ENCODE measurements around the gene SCRN3.
A peak's percentile ranks its signal among the peaks of the same experiment; 100 is the strongest.
"Not testable (repeated sequence)": the region's sequence is repeated elsewhere in the genome, so short reads cannot be mapped to it uniquely, and the experiment has no call there.

SCRN3 gene

GRCh38 chr2:174376967-174377366 lies 18.6 kb upstream of the SCRN3 start:
- Histone ChIP-seq H3K36me3 (ENCODE audit: control insufficient read depth in 1 of 2, insufficient read depth in 2 of 2, low read length in 2 of 2) (peaks cover 53 to 70% of the 10 kb centered on the region in 2 donors), H3K4me1 (ENCODE audit: control insufficient read depth in 1 of 2, insufficient read depth in 2 of 2, low read length in 2 of 2) (no peaks in the 10 kb centered on the region), H3K27ac (ENCODE audit: low read length) (no peak overlapping the region), H3K27me3 (ENCODE audit: low read depth, low read length) (no peaks in the 10 kb centered on the region), H3K4me3 (ENCODE audit: low read depth in 1 of 2, low read length in 2 of 2) (no peak overlapping the region), H3K9me3 (ENCODE audit: control insufficient read depth in 1 of 2, low read length in 2 of 2) (no peaks in the 10 kb centered on the region)

- Histone ChIP-seq H3K9me3 (ENCODE audit: control insufficient read depth in 1 of 2, low read length in 2 of 2) (no peaks in the 10 kb centered on the region), H3K36me3 (ENCODE audit: control insufficient read depth in 1 of 2, insufficient read depth in 2 of 2, low read length in 2 of 2) (peaks cover 41 to 47% of the 10 kb centered on the region in 2 donors), H3K4me3 (ENCODE audit: low read depth in 1 of 2, low read length in 2 of 2) (no peak overlapping the region), H3K27me3 (ENCODE audit: low read depth, low read length) (no peaks in the 10 kb centered on the region), H3K4me1 (ENCODE audit: control insufficient read depth in 1 of 2, insufficient read depth in 2 of 2, low read length in 2 of 2) (peaks cover 0 to 3% of the 10 kb centered on the region in 2 donors), H3K27ac (ENCODE audit: low read length) (no peak overlapping the region)
Measured at GRCh38 chr2:174383796-174384195, 11.7 kb upstream of the SCRN3 start.

GRCh38 chr2:174385201-174385600 lies 10.3 kb upstream of the SCRN3 start:
- Histone ChIP-seq H3K4me3 (ENCODE audit: low read depth in 1 of 2, low read length in 2 of 2) (no peak overlapping the region), H3K27ac (ENCODE audit: low read length) (no peak overlapping the region), H3K9me3 (ENCODE audit: control insufficient read depth in 1 of 2, low read length in 2 of 2) (no peaks in the 10 kb centered on the region), H3K36me3 (ENCODE audit: control insufficient read depth in 1 of 2, insufficient read depth in 2 of 2, low read length in 2 of 2) (peaks cover 32 to 42% of the 10 kb centered on the region in 2 donors), H3K27me3 (ENCODE audit: low read depth, low read length) (no peaks in the 10 kb centered on the region), H3K4me1 (ENCODE audit: control insufficient read depth in 1 of 2, insufficient read depth in 2 of 2, low read length in 2 of 2) (peaks cover 0 to 3% of the 10 kb centered on the region in 2 donors)

- not testable (repeated sequence) for H3K9me3 ChIP-seq (ENCODE audit: control insufficient read depth in 1 of 2, low read length in 2 of 2); H3K27ac ChIP-seq (ENCODE audit: low read length); H3K27me3 ChIP-seq (ENCODE audit: low read depth, low read length); H3K4me3 ChIP-seq (ENCODE audit: low read depth in 1 of 2, low read length in 2 of 2)
- H3K36me3 ChIP-seq (ENCODE audit: control insufficient read depth in 1 of 2, insufficient read depth in 2 of 2, low read length in 2 of 2) = peaks cover 15 to 36% of the 10 kb centered on the region in 2 donors
- H3K4me1 ChIP-seq (ENCODE audit: control insufficient read depth in 1 of 2, insufficient read depth in 2 of 2, low read length in 2 of 2) = peaks cover 0 to 10% of the 10 kb centered on the region in 2 donors
Measured at GRCh38 chr2:174388706-174389105, 6.8 kb upstream of the SCRN3 start.

- peaks cover 15 to 33% of the 10 kb centered on the region in 2 donors for H3K36me3 ChIP-seq (ENCODE audit: control insufficient read depth in 1 of 2, insufficient read depth in 2 of 2, low read length in 2 of 2)
- H3K27me3 ChIP-seq (ENCODE audit: low read depth, low read length) = no peaks in the 10 kb centered on the region
- no peaks in the 10 kb centered on the region for H3K9me3 ChIP-seq (ENCODE audit: control insufficient read depth in 1 of 2, low read length in 2 of 2)
- no peak overlapping the region for H3K27ac ChIP-seq (ENCODE audit: low read length)
- no peak overlapping the region for H3K4me3 ChIP-seq (ENCODE audit: low read depth in 1 of 2, low read length in 2 of 2)
- peaks cover 5 to 18% of the 10 kb centered on the region in 2 donors for H3K4me1 ChIP-seq (ENCODE audit: control insufficient read depth in 1 of 2, insufficient read depth in 2 of 2, low read length in 2 of 2)
Measured at GRCh38 chr2:174389542-174389941, 6.0 kb upstream of the SCRN3 start.

GRCh38 chr2:174390303-174390702 lies 5.2 kb upstream of the SCRN3 start:
- Histone ChIP-seq H3K4me1 (ENCODE audit: control insufficient read depth in 1 of 2, insufficient read depth in 2 of 2, low read length in 2 of 2) (peaks cover 6 to 22% of the 10 kb centered on the region in 2 donors), H3K36me3 (ENCODE audit: control insufficient read depth in 1 of 2, insufficient read depth in 2 of 2, low read length in 2 of 2) (peaks cover 15 to 31% of the 10 kb centered on the region in 2 donors)
- H3K4me3 ChIP-seq (ENCODE audit: low read depth in 1 of 2, low read length in 2 of 2); H3K27ac ChIP-seq (ENCODE audit: low read length); H3K9me3 ChIP-seq (ENCODE audit: control insufficient read depth in 1 of 2, low read length in 2 of 2); H3K27me3 ChIP-seq (ENCODE audit: low read depth, low read length): not testable (repeated sequence)

- H3K9me3 ChIP-seq (ENCODE audit: control insufficient read depth in 1 of 2, low read length in 2 of 2) = no peaks in the 10 kb centered on the region
- no peak overlapping the region for H3K4me3 ChIP-seq (ENCODE audit: low read depth in 1 of 2, low read length in 2 of 2)
- H3K4me1 ChIP-seq (ENCODE audit: control insufficient read depth in 1 of 2, insufficient read depth in 2 of 2, low read length in 2 of 2) = peaks cover 6 to 30% of the 10 kb centered on the region in 2 donors
- no peak overlapping the region for H3K27ac ChIP-seq (ENCODE audit: low read length)
- H3K36me3 ChIP-seq (ENCODE audit: control insufficient read depth in 1 of 2, insufficient read depth in 2 of 2, low read length in 2 of 2) = peaks cover 3 to 10% of the 10 kb centered on the region in 2 donors
- no peaks in the 10 kb centered on the region for H3K27me3 ChIP-seq (ENCODE audit: low read depth, low read length)
Measured at GRCh38 chr2:174392706-174393105, 2.8 kb upstream of the SCRN3 start.

GRCh38 chr2:174395969-174396630 lies 570 bp downstream of the SCRN3 start:
- Histone ChIP-seq H3K27me3 (ENCODE audit: low read depth, low read length) (no peaks in the 10 kb centered on the region), H3K4me3 (ENCODE audit: low read depth in 1 of 2, low read length in 2 of 2) (peak overlapping the region; percentile 93 to 97), H3K4me1 (ENCODE audit: control insufficient read depth in 1 of 2, insufficient read depth in 2 of 2, low read length in 2 of 2) (peaks cover 6 to 30% of the 10 kb centered on the region in 2 donors), H3K36me3 (ENCODE audit: control insufficient read depth in 1 of 2, insufficient read depth in 2 of 2, low read length in 2 of 2) (peaks cover 3% of the 10 kb centered on the region in 2 donors), H3K9me3 (ENCODE audit: control insufficient read depth in 1 of 2, low read length in 2 of 2) (no peaks in the 10 kb centered on the region), H3K27ac (ENCODE audit: low read length) (peak overlapping the region; percentile 97)

- Histone ChIP-seq H3K4me1 (ENCODE audit: control insufficient read depth in 1 of 2, insufficient read depth in 2 of 2, low read length in 2 of 2) (peaks cover 6 to 28% of the 10 kb centered on the region in 2 donors), H3K4me3 (ENCODE audit: low read depth in 1 of 2, low read length in 2 of 2) (no peak overlapping the region), H3K27ac (ENCODE audit: low read length) (no peak overlapping the region), H3K36me3 (ENCODE audit: control insufficient read depth in 1 of 2, insufficient read depth in 2 of 2, low read length in 2 of 2) (peaks cover 15 to 16% of the 10 kb centered on the region in 2 donors), H3K27me3 (ENCODE audit: low read depth, low read length) (no peaks in the 10 kb centered on the region), H3K9me3 (ENCODE audit: control insufficient read depth in 1 of 2, low read length in 2 of 2) (no peaks in the 10 kb centered on the region)
Measured at GRCh38 chr2:174397773-174398172, 2.2 kb downstream of the SCRN3 start.

GRCh38 chr2:174399171-174399570 lies 3.6 kb downstream of the SCRN3 start:
- peaks cover 15 to 19% of the 10 kb centered on the region in 2 donors for H3K36me3 ChIP-seq (ENCODE audit: control insufficient read depth in 1 of 2, insufficient read depth in 2 of 2, low read length in 2 of 2)

GRCh38 chr2:174400853-174401252 lies 5.3 kb downstream of the SCRN3 start:
- H3K36me3 ChIP-seq (ENCODE audit: control insufficient read depth in 1 of 2, insufficient read depth in 2 of 2, low read length in 2 of 2) = peaks cover 15 to 19% of the 10 kb centered on the region in 2 donors
- no peaks in the 10 kb centered on the region for H3K27me3 ChIP-seq (ENCODE audit: low read depth, low read length)
- H3K27ac ChIP-seq (ENCODE audit: low read length) = no peak overlapping the region
- peaks cover 0 to 8% of the 10 kb centered on the region in 2 donors for H3K4me1 ChIP-seq (ENCODE audit: control insufficient read depth in 1 of 2, insufficient read depth in 2 of 2, low read length in 2 of 2)
- H3K9me3 ChIP-seq (ENCODE audit: control insufficient read depth in 1 of 2, low read length in 2 of 2) = no peaks in the 10 kb centered on the region
- H3K4me3 ChIP-seq (ENCODE audit: low read depth in 1 of 2, low read length in 2 of 2) = no peak overlapping the region

More at GRCh38 chr2:174399171-174399570, 3.6 kb downstream of the SCRN3 start:
- Histone ChIP-seq H3K4me3 (ENCODE audit: low read depth in 1 of 2, low read length in 2 of 2) (no peak overlapping the region), H3K27me3 (ENCODE audit: low read depth, low read length) (no peaks in the 10 kb centered on the region), H3K9me3 (ENCODE audit: control insufficient read depth in 1 of 2, low read length in 2 of 2) (no peaks in the 10 kb centered on the region), H3K4me1 (ENCODE audit: control insufficient read depth in 1 of 2, insufficient read depth in 2 of 2, low read length in 2 of 2) (peaks cover 5 to 15% of the 10 kb centered on the region in 2 donors), H3K27ac (ENCODE audit: low read length) (no peak overlapping the region)

- H3K27me3 ChIP-seq (ENCODE audit: low read depth, low read length) = no peaks in the 10 kb centered on the region
- no peak overlapping the region for H3K4me3 ChIP-seq (ENCODE audit: low read depth in 1 of 2, low read length in 2 of 2)
- H3K36me3 ChIP-seq (ENCODE audit: control insufficient read depth in 1 of 2, insufficient read depth in 2 of 2, low read length in 2 of 2) = peaks cover 15 to 19% of the 10 kb centered on the region in 2 donors
- no peaks in the 10 kb centered on the region for H3K4me1 ChIP-seq (ENCODE audit: control insufficient read depth in 1 of 2, insufficient read depth in 2 of 2, low read length in 2 of 2)
- no peaks in the 10 kb centered on the region for H3K9me3 ChIP-seq (ENCODE audit: control insufficient read depth in 1 of 2, low read length in 2 of 2)
- no peak overlapping the region for H3K27ac ChIP-seq (ENCODE audit: low read length)
Measured at GRCh38 chr2:174403628-174404027, 8.1 kb downstream of the SCRN3 start.

All from muscle layer of duodenum (tissue), 2 donors.